ENCODE measurements around the gene FYN.

Gene FYN

GRCh38 chr6:111753573-111753972 lies 119.7 kb downstream of the FYN start:
- no peak for DNase-seq (ENCODE audit: low read depth in 3 of 3, low spot score in 1 of 3)

GRCh38 chr6:111752476-111752875 lies 120.8 kb downstream of the FYN start:
- no peak for DNase-seq (ENCODE audit: low read depth in 3 of 3, low spot score in 1 of 3)

GRCh38 chr6:111750753-111751673 lies 122.2 kb downstream of the FYN start:
- peak in 1 of 3 donors; percentile 34 for DNase-seq (ENCODE audit: low read depth in 3 of 3, low spot score in 1 of 3)

- DNase-seq (ENCODE audit: low read depth in 3 of 3, low spot score in 1 of 3): no peak
Observed at GRCh38 chr6:111750153-111750552, 123.1 kb downstream of the FYN start.

GRCh38 chr6:111748231-111748647 lies 125.0 kb downstream of the FYN start:
- no peak for DNase-seq (ENCODE audit: low read depth in 3 of 3, low spot score in 1 of 3)

GRCh38 chr6:111747829-111748228 lies 125.4 kb downstream of the FYN start:
- no peak for DNase-seq (ENCODE audit: low read depth in 3 of 3, low spot score in 1 of 3)

GRCh38 chr6:111747396-111747795 lies 125.9 kb downstream of the FYN start:
- no peak for DNase-seq (ENCODE audit: low read depth in 3 of 3, low spot score in 1 of 3)

- DNase-seq (ENCODE audit: low read depth in 3 of 3, low spot score in 1 of 3): no peak
Observed at GRCh38 chr6:111746983-111747382, 126.3 kb downstream of the FYN start.

GRCh38 chr6:111745636-111746035 lies 127.6 kb downstream of the FYN start:
- DNase-seq (ENCODE audit: low read depth in 3 of 3, low spot score in 1 of 3): no peak

- no peak for DNase-seq (ENCODE audit: low read depth in 3 of 3, low spot score in 1 of 3)
Observed at GRCh38 chr6:111745186-111745585, 128.1 kb downstream of the FYN start.

GRCh38 chr6:111743862-111744692 lies 129.2 kb downstream of the FYN start:
- DNase-seq (ENCODE audit: low read depth in 3 of 3, low spot score in 1 of 3): no peak

- no peak for DNase-seq (ENCODE audit: low read depth in 3 of 3, low spot score in 1 of 3)
Observed at GRCh38 chr6:111743360-111743759, 129.9 kb downstream of the FYN start.

GRCh38 chr6:111741177-111741952 lies 131.9 kb downstream of the FYN start:
- no peak for DNase-seq (ENCODE audit: low read depth in 3 of 3, low spot score in 1 of 3)

GRCh38 chr6:111740506-111740905 lies 132.7 kb downstream of the FYN start:
- DNase-seq (ENCODE audit: low read depth in 3 of 3, low spot score in 1 of 3): no peak

- DNase-seq (ENCODE audit: low read depth in 3 of 3, low spot score in 1 of 3): no peak
Observed at GRCh38 chr6:111739257-111739696, 134.0 kb downstream of the FYN start.

- DNase-seq (ENCODE audit: low read depth in 3 of 3, low spot score in 1 of 3): no peak
Observed at GRCh38 chr6:111738631-111739030, 134.6 kb downstream of the FYN start.

- no peak for DNase-seq (ENCODE audit: low read depth in 3 of 3, low spot score in 1 of 3)
Observed at GRCh38 chr6:111738156-111738555, 135.1 kb downstream of the FYN start.

GRCh38 chr6:111737065-111737521 lies 136.2 kb downstream of the FYN start:
- no peak for DNase-seq (ENCODE audit: low read depth in 3 of 3, low spot score in 1 of 3)

- no peak for DNase-seq (ENCODE audit: low read depth in 3 of 3, low spot score in 1 of 3)
Observed at GRCh38 chr6:111736005-111736608, 137.1 kb downstream of the FYN start.

All from stimulated activated CD4-positive, alpha-beta T cell treated with anti-CD3 and anti-CD28 coated beads, TNF-alpha, amount 100 ng/mL, for 1 hour (primary cell).